Mucosa of gallbladder (tissue), 1 donor: ENCODE data around the gene RSPH6A. TPM values are rescaled to one million over a fixed set of nuclear protein-coding genes. Genes with fewer than 3 reads are reported as not detected.

Experiments
- DNase-seq: peaks from one replicate; pipeline ENCODE4 v3.0.0-alpha.2; 2020; ENCODE audit warnings: low spot score
- total RNA-seq: library from RNA; stranded (reverse); gene quantifications from one replicate; pipeline ENCODE4 v1.2.1, GENCODE V29; 2021
- donor health status: DM: no; HTN: no; CAD: no.

The RSPH6A gene
- total RNA-seq, 1 donor from 2014 or later, result 0.09 TPM

- DNase-seq, result no peak
Observed at GRCh38 chr19:45780448-45781213, 34.5 kb downstream of the RSPH6A start.

GRCh38 chr19:45780146-45780447 is 35.0 kb downstream of the RSPH6A start:
- no peak for DNase-seq

- DNase-seq, result peak; percentile 88
Observed at GRCh38 chr19:45779231-45780145, 35.6 kb downstream of the RSPH6A start.

- DNase-seq, result no peak
Observed at GRCh38 chr19:45778010-45778661, 37.0 kb downstream of the RSPH6A start.

GRCh38 chr19:45777395-45777961 is 37.6 kb downstream of the RSPH6A start:
- no peak for DNase-seq

- DNase-seq, result no peak
Observed at GRCh38 chr19:45774765-45775164, 40.3 kb downstream of the RSPH6A start.

- DNase-seq, result no peak
Observed at GRCh38 chr19:45773384-45773783, 41.7 kb downstream of the RSPH6A start.

GRCh38 chr19:45772912-45773311 is 42.2 kb downstream of the RSPH6A start:
- DNase-seq, result no peak

- DNase-seq, result no peak
Observed at GRCh38 chr19:45772130-45772840, 42.8 kb downstream of the RSPH6A start.

GRCh38 chr19:45771311-45771933 is 43.7 kb downstream of the RSPH6A start:
- DNase-seq, result no peak

GRCh38 chr19:45770192-45771101 is 44.7 kb downstream of the RSPH6A start:
- peak; percentile 96 for DNase-seq

- DNase-seq, result peak; percentile 68
Observed at GRCh38 chr19:45769821-45770191, 45.3 kb downstream of the RSPH6A start.

GRCh38 chr19:45768984-45769782 is 45.9 kb downstream of the RSPH6A start, which contains the start of gene SIX5:
Gene SIX5, minus strand, starts transcription at chr19:45769252. Its CDS starts 408 bp downstream, at chr19:45768844.
- DNase-seq, result peak; percentile 99

GRCh38 chr19:45768655-45768983 is 46.5 kb downstream of the RSPH6A start:
- no peak for DNase-seq

- DNase-seq, result peak; percentile 63
Observed at GRCh38 chr19:45767881-45768654, 47.0 kb downstream of the RSPH6A start.

GRCh38 chr19:45767410-45767880 is 47.7 kb downstream of the RSPH6A start:
- peak; percentile 53 for DNase-seq

GRCh38 chr19:45766869-45767346 is 48.2 kb downstream of the RSPH6A start:
- DNase-seq, result no peak

- no peak for DNase-seq
Observed at GRCh38 chr19:45766296-45766868, 48.7 kb downstream of the RSPH6A start.
